Renal cortex interstitium (tissue), 11 donors: ENCODE data around the gene TNS3. TPM values are rescaled to one million over a fixed set of nuclear protein-coding genes. Genes with fewer than 3 reads are reported as not detected.
A peak's percentile ranks its signal among the peaks of the same experiment; 100 is the strongest.

Source experiments
- DNase-seq, 11 donors: peaks; one replicate each; pipeline ENCODE4 v3.0.0-alpha.2; 2013; ENCODE audit warnings: low read depth in 9 of 11, low spot score in 4 of 11; ENCODE audit errors: extremely low read depth in 1 of 11
- polyA plus RNA-seq, 3 donors: library from polyadenylated mRNA; unstranded; fragments of 120-200 nt; gene quantifications; one replicate each; pipeline ENCODE4 v1.2.1, GENCODE V29; 2013; ENCODE audit not compliant: insufficient read length in 3 of 3

Gene TNS3
- polyA plus RNA-seq, 3 donors: 88.3 to 97.2 (median 88.6) TPM

DNA sequence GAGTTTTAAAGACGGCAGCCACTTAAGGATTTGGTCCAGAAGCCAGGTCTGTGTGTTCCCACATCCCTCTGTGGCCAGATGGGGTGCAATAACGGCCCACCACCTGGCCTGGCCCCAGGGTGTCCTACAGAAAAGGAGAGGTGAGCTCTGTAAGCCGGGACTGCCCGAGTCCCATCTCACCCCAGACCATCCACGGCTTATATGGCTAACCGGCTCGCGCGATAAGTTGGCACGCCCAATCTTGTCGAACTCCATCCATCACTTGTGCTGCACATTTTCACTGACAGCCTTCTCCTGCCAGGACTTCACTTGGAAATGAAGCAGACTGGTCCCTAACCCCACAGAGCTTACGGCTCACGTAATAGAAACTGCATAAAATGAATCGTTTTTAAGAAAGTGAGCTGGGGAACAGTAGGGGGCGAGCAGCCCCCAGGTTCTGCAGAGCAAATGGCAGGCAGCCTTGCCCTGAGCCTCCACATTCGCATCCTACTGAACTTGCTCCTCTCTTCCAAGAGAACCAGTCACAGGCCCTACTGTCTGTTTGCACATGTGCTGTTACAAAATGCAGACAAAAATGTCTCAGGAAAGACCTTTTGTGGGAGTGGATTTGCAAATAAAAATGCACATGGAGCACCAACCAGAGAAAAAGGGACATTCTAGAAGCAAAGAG is 98.2 kb downstream of the TNS3 start:
- no peak for DNase-seq

DNA sequence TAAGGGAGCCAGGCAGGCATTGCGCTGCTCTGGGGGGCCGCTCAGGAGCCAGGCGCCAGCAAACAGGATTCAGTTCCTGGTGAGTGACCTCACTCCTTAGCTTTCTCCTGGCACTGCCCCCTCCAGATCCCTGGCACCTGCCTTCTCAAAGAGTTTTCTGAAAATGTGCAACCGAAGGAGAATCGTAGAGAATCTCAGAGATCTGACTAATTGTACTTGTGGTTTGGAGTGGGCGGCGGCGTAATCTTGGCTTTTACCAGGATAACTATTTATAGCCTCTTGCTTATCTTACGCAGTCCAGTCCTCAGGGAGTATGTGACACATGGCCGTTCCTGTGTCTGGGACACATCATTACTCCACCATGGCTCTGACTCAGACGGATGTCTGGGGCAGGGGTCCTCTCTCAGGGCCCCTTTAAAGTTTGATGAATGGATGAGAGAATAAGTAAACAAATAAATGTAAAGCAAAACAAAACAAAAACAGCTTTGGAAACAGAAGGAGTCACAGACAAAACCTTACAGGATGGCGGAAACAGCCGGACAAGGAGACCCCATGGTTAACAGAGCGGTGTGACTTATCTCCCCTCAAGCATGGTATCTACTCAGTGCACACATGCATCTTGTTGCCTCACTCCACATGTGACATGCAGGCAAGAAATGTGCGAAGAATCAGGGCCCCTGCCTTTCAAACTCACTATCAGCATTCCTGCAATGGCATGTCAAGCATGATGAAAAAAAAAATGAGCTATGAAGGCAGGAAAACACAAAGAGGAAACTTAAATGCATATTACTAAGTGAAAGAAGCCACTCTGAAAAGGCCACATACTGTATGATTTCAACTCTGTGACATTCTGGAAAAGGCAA is 99.7 kb downstream of the TNS3 start:
- no peak for DNase-seq

DNA sequence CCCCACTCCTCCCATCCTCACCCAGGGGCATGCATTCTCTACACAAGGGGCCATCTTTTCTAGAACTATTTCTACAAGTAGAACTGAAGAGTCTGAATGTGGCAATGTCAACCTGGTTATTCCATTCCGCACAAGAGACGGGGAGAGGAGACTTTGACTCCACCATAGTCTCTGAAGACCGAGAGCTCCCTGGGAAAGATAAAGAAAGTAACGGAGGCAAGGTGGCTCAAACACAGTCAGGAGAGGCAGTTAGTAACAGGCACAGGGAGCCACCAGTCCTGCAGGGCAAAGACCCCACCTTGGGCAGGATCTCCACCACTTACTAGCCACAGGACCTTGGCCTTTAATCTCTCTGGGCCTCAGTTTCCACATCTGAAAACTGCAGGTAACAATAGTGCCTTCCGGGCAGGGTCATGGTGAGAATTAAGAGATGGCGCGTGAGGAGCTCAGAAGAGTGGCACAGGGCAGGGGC is 100.3 kb downstream of the TNS3 start:
- no peak for DNase-seq

- no peak for DNase-seq
Observed at GRCh38 chr7:47480576-47481538, 101.1 kb downstream of the TNS3 start.

DNA sequence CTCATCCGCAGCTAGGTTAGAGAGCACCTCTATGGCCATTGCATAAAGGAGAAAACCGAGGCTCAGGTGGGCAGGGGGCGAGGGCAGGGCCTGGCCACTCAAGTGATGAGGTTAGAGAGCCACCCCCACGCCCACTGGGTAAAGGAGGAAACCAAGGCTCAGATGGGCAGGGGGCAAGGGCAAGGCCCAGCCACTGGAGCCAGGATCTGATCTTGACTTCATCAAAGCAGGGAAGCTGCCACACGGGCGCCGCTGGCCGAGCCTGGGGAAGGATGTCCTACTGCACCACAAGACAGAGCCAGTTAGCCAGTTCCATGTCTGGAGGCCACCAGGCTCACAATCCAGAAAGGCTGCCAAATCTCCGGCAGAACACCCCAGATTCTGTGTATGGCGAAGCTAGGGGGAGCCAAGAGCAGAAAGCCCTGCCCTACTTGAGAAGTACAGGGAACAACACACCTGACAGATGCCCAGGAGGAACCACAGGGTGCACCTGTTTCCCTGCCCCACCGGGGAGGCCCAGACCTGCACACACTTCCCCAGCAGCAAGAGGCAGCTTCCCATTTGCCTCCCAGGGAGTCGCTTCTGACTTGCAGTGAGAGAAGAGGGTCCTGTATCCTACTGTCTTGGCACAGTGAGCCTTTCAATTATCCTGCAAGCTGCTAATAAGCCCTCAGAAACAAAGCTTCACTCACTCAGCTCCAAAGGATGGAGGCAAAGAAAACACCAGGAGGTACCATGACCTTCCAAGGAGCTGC is 101.9 kb downstream of the TNS3 start:
- no peak for DNase-seq

DNA sequence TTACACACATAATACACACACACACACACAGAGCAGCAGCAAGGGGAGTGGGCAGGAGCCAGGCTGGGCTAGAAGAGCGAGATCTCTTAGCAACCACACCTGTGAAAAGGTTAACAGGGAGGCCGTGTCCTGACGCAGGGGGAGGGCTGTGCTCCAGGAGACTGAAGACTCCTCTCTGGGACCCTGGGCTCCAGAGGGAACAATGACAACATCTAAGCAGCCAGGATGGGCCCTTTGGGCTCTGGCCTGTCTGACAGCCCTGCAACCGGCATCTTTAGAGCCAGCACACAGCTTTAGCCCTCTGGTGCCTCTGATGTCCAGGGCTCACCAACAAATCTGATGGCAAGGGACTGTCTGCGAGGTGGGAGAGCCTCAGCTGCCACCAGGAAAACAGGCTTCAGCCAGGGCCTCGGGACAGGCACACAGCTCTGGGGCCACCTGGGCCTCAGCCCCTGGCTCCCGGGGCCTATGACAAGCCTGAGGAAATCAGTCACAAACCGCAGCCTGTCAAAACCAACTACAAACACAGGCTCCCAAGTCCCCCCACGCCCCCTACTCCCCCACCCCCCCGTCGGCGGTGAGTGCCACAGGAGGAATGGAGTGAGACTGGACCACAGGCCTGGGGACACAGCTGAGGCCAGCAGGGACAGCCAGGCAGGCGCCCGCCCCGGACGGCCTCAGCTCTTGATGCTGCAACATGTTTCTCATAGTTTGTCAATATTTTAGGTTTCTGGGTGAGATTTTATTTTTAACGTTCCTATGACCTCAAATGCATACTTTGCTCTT is 102.8 kb downstream of the TNS3 start:
- no peak for DNase-seq

DNA sequence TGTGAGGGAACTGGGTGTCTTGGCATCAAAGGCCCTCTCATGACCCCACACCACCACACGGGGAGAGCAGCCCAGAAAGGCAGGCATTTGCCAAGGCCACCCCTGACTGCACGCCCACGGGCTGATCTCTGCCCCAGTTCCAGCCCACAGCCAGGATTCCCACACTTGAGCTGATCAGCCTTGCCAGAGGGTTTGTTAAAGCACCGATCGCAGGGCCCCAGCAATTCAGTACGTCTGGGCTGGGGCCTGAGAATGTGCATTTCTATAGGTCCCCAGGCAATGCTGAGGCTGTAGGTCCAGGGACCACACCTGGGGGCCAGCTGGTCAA is 103.9 kb downstream of the TNS3 start:
- DNase-seq: no peak

GRCh38 chr7:47477191-47478016 is 104.5 kb downstream of the TNS3 start:
- no peak for DNase-seq

GRCh38 chr7:47475880-47476227 is 106.1 kb downstream of the TNS3 start:
- DNase-seq: no peak

GRCh38 chr7:47474937-47475879 is 106.7 kb downstream of the TNS3 start:
- peak in 7 of 11 donors; percentile 50 to 79 (median 75) for DNase-seq

- DNase-seq: no peak
Observed at GRCh38 chr7:47474211-47474936, 107.5 kb downstream of the TNS3 start.

DNA sequence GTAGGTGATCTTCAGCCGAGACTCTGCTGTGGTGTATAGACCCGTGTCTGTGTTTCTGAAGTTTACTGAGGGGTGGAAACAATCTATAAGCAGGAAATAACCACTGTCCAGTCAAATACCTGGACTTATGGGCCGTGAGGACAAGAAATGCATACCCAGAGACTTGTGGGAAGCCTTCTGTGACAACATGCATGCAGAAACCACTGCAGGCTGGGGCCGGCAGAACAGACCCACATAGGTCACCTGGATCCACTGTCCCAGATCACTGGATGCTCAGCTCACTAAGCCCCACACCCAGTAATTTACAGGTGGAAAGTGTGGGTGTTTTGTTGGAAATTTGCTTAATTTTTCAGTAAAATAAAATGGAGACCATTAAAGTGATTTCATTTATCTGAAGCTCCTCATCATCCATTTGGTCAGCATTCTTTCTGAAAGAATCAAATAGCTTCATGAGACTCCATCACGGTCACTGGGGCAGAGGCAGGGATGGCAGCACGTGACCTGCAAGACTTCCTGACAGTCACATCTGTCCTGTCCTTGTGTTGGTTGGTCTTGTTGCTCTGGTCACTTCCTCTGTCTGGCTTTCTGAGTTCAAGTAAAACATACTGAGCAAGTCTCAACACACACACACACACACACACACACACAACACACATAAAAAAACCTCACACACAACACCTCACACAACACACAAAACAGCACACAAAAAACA is 108.3 kb downstream of the TNS3 start:
- no peak for DNase-seq

GRCh38 chr7:47472444-47473157 is 109.3 kb downstream of the TNS3 start:
- DNase-seq: no peak

GRCh38 chr7:47471831-47472230 is 110.1 kb downstream of the TNS3 start:
- no peak for DNase-seq
